D721Med (cell line): ENCODE results near the gene MAP4K4.

Experiments
- DNase-seq: peaks from one replicate; pipeline ENCODE4 v3.0.0; 2011; ENCODE audit warnings: low spot score; ENCODE audit not compliant: insufficient read length
- FAIRE-seq: peaks from 2 replicates; lab custom pipeline; 2011; peaks lifted over from hg19 to GRCh38; lab: Jason Lieb, UNC
- TF ChIP-seq, protein P1 (sequence below): IDR thresholded peaks from 2 replicates; pipeline ENCODE4 v1.5.1; 2012; ENCODE audit warnings: mild to moderate bottlenecking, control low read depth; ENCODE audit not compliant: insufficient read depth; ENCODE audit errors: missing control alignments

Gene MAP4K4

DNA sequence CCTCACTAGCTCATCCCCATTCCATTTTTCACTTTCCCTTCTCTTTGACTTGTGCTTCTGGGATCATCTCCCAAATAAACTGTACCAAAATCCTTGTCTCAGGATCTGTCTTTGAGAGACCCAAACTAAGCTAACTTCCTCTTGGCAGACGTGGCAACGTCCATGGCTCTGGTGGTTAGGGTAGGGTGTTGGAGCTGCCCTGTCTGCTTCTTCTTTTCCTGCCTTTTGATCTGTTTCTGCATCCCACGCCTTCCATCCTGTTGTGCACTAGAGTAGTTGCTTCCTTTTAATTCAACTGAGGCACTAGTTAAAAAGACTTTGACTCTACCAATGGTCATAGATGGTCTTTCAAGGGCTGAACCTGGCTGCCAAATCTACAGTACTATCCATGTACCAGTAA, 5.5 kb upstream of the MAP4K4 start:
- TF ChIP-seq, protein P1, sequence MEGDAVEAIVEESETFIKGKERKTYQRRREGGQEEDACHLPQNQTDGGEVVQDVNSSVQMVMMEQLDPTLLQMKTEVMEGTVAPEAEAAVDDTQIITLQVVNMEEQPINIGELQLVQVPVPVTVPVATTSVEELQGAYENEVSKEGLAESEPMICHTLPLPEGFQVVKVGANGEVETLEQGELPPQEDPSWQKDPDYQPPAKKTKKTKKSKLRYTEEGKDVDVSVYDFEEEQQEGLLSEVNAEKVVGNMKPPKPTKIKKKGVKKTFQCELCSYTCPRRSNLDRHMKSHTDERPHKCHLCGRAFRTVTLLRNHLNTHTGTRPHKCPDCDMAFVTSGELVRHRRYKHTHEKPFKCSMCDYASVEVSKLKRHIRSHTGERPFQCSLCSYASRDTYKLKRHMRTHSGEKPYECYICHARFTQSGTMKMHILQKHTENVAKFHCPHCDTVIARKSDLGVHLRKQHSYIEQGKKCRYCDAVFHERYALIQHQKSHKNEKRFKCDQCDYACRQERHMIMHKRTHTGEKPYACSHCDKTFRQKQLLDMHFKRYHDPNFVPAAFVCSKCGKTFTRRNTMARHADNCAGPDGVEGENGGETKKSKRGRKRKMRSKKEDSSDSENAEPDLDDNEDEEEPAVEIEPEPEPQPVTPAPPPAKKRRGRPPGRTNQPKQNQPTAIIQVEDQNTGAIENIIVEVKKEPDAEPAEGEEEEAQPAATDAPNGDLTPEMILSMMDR = no peak
- DNase-seq (no peak), FAIRE-seq (no peak)

DNA sequence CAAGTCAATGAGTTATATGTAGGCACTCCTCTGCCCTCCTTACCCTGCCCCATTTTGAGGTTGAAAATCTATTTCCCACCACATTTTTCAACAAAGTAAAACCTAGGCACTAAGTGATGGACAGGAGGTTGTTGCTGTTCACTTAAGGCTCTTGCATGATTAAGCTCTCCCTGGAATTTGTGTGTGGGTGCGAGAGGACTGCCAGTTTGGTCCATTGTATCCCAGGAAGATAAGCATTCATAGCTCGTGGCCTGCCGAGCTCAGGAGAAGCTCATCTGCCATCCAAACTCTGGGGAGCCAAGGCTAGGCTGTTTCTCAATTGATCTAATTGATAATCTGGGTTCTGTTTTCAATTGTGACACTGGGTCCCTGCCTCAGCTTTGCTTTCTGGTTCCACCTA, 4.7 kb upstream of the MAP4K4 start:
- no peak for DNase-seq
- TF ChIP-seq, protein P1 = no peak
- no peak for FAIRE-seq

- TF ChIP-seq, protein P1 = no peak
- DNase-seq = no peak
- FAIRE-seq = no peak
These were observed 3.4 kb upstream of the MAP4K4 start for GRCh38 chr2:101693991-101694588.

DNA sequence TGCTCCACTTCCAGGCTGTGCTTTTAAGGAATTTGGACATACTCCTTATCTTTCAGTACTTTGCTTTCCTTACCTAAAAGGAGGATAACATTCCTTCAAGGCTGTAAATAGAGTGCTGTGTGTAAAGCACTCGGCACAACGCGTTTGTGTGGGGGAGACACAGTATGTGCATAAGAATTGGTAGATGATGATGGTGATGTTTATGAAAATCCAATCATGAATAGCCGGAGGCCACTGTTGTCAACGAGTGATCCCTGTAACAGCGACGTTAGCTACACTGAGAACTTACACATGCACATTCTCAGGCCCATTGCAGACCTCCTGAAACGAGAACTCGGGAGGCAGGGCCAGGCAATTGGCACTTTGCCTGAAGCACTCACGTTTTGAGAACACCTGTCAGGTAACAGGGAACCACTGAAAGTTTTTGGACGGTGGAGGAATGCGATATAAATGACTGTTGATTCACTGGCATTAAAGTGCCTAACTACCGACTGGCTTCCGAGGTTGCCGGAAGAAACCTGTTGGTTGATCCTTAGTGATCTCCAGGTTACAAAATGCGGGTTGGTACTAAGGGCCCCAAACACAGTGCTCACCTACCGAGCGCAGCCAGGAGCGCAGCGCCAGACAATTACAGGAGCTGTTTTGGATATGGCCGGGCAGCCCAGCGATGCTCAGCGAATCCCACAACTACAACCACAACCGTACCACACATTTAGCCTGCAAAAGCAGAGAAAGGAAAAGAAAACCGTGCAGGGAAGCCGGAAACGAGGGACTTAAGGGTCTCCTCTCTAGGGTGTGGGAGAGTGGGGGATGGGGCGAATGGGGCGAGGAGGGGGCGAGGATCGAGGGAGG, 1.0 kb upstream of the MAP4K4 start:
- TF ChIP-seq, protein P1 = no peak
- FAIRE-seq (no peak), DNase-seq (no peak)

DNA sequence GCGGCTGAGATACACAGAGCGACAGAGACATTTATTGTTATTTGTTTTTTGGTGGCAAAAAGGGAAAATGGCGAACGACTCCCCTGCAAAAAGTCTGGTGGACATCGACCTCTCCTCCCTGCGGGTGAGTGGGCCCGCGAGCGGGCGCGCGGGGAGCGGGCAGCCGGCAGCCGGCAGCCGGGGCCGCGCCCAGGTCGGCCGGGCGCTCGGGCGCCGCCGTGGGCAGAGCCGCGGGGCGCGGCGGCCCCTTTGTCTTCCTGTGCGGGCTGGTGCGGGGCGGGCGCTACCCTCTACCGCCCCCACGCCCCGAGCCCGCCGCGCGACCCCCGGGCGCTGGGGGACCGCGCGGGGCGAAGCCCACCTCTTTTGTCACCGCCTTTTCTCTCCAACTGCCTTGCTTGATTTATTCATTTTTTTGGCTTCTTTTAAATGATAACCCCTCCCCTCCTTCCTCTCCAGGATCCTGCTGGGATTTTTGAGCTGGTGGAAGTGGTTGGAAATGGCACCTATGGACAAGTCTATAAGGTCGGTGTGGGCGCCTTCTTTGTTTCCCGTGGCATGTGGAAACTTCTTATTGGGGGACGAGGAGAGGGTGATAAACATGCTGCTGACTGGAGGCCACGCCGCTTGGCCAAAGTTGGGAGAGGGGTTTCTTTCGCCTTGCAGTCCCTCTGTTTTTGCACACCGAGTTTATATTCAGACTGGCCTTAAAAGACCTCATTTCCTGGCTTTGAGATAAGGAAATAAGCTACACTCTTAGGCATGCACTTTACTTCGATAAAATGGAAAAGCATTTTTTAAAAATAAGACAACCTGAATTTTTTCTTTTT, 722 bp downstream of the MAP4K4 start:
- FAIRE-seq (no peak), DNase-seq (no peak)
- TF ChIP-seq, protein P1 = no peak

- FAIRE-seq (no peak), DNase-seq (no peak)
- TF ChIP-seq, protein P1 = no peak
These were observed 1.6 kb downstream of the MAP4K4 start for GRCh38 chr2:101698844-101699754.
